Spleen (tissue), 11 donors: Measurements from ENCODE around the gene RBM24. TPM values are rescaled to one million over a fixed set of nuclear protein-coding genes. Genes with fewer than 3 reads are reported as not detected.

Experiments
- DNase-seq: peaks from one replicate; pipeline ENCODE4 v3.0.0-alpha.2; 2020
- H3K27ac ChIP-seq, 8 donors: fragments of 200-600 bp; sonication (generic) in 7 of 8; 1 replicate in 4 of 8; 2 replicates in 4 of 8; pipeline versions ENCODE4 v1.5.0 to v1.8.0; 2016 to 2021; ENCODE audit warnings: inconsistent platforms in 4 of 8, mild to moderate bottlenecking in 4 of 8, moderate library complexity in 1 of 8
- H3K27me3 ChIP-seq, 7 donors: fragments of 200-600 bp; sonication (generic) in 6 of 7; replicated peaks in 1 of 7; 1 replicate in 4 of 7; 2 replicates in 3 of 7; pipeline versions ENCODE4 v1.5.0 to v1.8.0; 2016 to 2021; ENCODE audit warnings: inconsistent platforms in 3 of 7, mild to moderate bottlenecking in 1 of 7
- H3K36me3 ChIP-seq, 6 donors: fragments of 200-600 bp; sonication (generic) in 5 of 6; 1 replicate in 4 of 6; 2 replicates in 2 of 6; pipeline versions ENCODE4 v1.5.0 to v1.8.0; 2016 to 2021; ENCODE audit warnings: inconsistent platforms in 2 of 6
- H3K4me1 ChIP-seq, 6 donors: fragments of 200-600 bp; sonication (generic) in 5 of 6; 1 replicate in 3 of 6; 2 replicates in 3 of 6; pipeline versions ENCODE4 v1.5.0 to v1.8.0; 2016 to 2021; ENCODE audit warnings: inconsistent platforms in 3 of 6
- H3K4me3 ChIP-seq, 8 donors: fragments of 200-600 bp; sonication (generic) in 7 of 8; 1 replicate in 4 of 8; 2 replicates in 4 of 8; pipeline versions ENCODE4 v1.5.0 to v1.8.0; 2016 to 2021; ENCODE audit warnings: inconsistent platforms in 4 of 8, mild to moderate bottlenecking in 4 of 8, moderate library complexity in 2 of 8
- H3K9me3 ChIP-seq, 8 donors: fragments of 200-600 bp; sonication (generic) in 7 of 8; 1 replicate in 4 of 8; 2 replicates in 4 of 8; pipeline versions ENCODE4 v1.5.0 to v1.8.0; 2016 to 2021; ENCODE audit warnings: inconsistent platforms in 4 of 8
- POLR2A ChIP-seq, 3 donors: fragments of 450-650 bp; IDR thresholded peaks; one replicate each; pipeline ENCODE4 v1.5.1; 2017; ENCODE audit warnings: antibody characterized with exemption in 3 of 3, mild to moderate bottlenecking in 1 of 3
- POLR2AphosphoS5 ChIP-seq, 3 donors: sonication (generic); formaldehyde crosslinking; IDR thresholded peaks; one replicate each; pipeline ENCODE4 v1.5.1; 2017; ENCODE audit warnings: antibody characterized with exemption in 3 of 3
- WGBS, 5 donors: extraction: QIAGEN DNeasy Blood & Tissue Kit in 3 of 5; methylation state at CpG; one replicate each; pipeline versions ENCODE4 v1.1.5 to v1.1.7; 2013 to 2018; 5-methylcytosine and 5-hydroxymethylcytosine counted together
- intact Hi-C: fragments of 100-400 bp; cut with DNase I; formaldehyde crosslinking; loops from one replicate; pipeline ENCODE4 v1.15.0; 2023; ENCODE audit warnings: low total_unique reads
- polyA plus RNA-seq, 3 donors: library from polyadenylated mRNA; stranded (reverse); fragments of 200-250 nt; gene quantifications; one replicate each; pipeline ENCODE4 v1.2.1, GENCODE V29; 2013
- total RNA-seq, 7 donors: library from RNA; depleted of rRNA in 3 of 7; stranded (reverse); fragments of >200 nt in 3 of 7; fragmentation: NEBNext Ultra II Directional in 4 of 7; extraction: Animal tissue kit (Norgen Biotek cat#: 25700) in 4 of 7; gene quantifications; one replicate each; pipeline versions ENCODE4 v1.1.0 to v1.2.1, GENCODE V29; 2016 to 2021
- TF ChIP-seq, protein P1 (sequence below), 11 experiments: fragments of 200-600 bp in 7 of 11; fragments of 450-650 bp in 4 of 11; sonication (generic) in 4 of 11; IDR thresholded peaks in 8 of 11; conservative IDR thresholded peaks in 3 of 11; 1 replicate in 7 of 11; 2 replicates in 4 of 11; pipeline versions ENCODE4 v1.4.0 to v1.8.0; 2016 to 2021; ENCODE audit warnings: antibody characterized with exemption in 11 of 11, inconsistent platforms in 4 of 11, mild to moderate bottlenecking in 1 of 11
- donor health status: healthy with polysubstance abuse.
- donor health status: DM: no; HTN: no; CAD: no; lungs with moderate emphysema.
- donor health status: DM: no; HTN: no; CAD: no.
- donor health status: Bipolar disorder and iron deficiency.
- donor health status: healthy.
- donor health status: DM: no; HTN: no; CAD: no.
- donor health status: DM: yes; HTN: yes; CAD: no.

The RBM24 gene
- total and polyA plus RNA-seq, 10 donors: 0.33 to 1.8 (median 0.88) TPM

DNA sequence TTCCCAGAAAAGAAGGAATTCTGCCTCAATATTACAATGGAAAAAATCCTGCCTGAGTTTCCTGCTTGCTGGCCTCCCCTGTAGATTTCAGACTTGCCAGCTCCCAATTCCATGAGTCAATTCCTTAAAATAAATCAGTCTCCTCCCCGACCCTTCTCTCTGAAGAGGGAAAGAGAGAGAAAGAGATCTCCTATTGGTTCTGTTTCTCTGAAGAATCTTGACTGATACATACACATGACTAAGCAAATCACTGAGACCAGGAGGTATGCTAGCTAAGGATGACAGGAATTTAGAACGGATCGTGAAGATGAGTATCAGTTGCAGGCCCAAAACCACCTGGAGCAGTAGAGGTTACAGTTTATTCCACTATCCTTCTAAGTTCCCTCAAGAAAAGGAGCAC, 11.3 kb upstream of the RBM24 start:
- 77 to 94% (median 86%) methylated on average over 3 of the region's 3 CpGs for WGBS, 5 donors
- Histone ChIP-seq H3K4me3 (no peak overlapping the region), H3K36me3 (no peaks in the 10 kb centered on the region), H3K4me1 (no peaks in the 10 kb centered on the region), H3K9me3 (peaks cover 0 to 3% (median 0%) of the 10 kb centered on the region in 8 donors), H3K27ac (no peak overlapping the region), H3K27me3 (no peaks in the 10 kb centered on the region)
- TF ChIP-seq POLR2A (IDR thresholded peaks at IDR 0.05) (no peak), POLR2AphosphoS5 (IDR thresholded peaks at IDR 0.05) (no peak)
- TF ChIP-seq, protein P1, sequence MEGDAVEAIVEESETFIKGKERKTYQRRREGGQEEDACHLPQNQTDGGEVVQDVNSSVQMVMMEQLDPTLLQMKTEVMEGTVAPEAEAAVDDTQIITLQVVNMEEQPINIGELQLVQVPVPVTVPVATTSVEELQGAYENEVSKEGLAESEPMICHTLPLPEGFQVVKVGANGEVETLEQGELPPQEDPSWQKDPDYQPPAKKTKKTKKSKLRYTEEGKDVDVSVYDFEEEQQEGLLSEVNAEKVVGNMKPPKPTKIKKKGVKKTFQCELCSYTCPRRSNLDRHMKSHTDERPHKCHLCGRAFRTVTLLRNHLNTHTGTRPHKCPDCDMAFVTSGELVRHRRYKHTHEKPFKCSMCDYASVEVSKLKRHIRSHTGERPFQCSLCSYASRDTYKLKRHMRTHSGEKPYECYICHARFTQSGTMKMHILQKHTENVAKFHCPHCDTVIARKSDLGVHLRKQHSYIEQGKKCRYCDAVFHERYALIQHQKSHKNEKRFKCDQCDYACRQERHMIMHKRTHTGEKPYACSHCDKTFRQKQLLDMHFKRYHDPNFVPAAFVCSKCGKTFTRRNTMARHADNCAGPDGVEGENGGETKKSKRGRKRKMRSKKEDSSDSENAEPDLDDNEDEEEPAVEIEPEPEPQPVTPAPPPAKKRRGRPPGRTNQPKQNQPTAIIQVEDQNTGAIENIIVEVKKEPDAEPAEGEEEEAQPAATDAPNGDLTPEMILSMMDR (IDR thresholded peaks at IDR 0.05 in 8 of 11, conservative IDR thresholded peaks at IDR 0.05 in 3 of 11): no peak
- intact Hi-C loops: no loop called here
- no peak for DNase-seq

DNA sequence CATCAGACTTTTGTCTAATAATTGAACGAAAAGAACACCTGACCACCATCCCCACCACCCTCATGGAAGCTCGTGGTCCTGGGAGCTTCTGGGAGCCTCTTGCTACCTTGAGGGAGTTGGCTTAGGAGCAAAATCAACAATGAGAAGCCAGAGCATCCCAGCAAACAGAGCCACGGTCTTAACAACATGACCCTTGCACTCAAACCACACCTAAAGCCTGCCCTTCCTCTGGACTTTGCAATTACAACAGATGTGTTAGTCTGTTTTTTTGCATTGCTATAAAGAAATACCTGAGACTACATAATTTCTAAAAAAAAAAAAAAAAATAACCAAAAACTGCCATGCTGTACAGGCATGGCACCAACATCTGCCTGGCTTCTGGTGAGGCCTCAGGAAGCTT, 9.5 kb upstream of the RBM24 start:
- 55 to 85% (median 73%) methylated on average over 3 of the region's 3 CpGs for WGBS, 5 donors
- TF ChIP-seq POLR2A (IDR thresholded peaks at IDR 0.05): no peak
- TF ChIP-seq, protein P1 (IDR thresholded peaks at IDR 0.05 in 8 of 11, conservative IDR thresholded peaks at IDR 0.05 in 3 of 11): no peak
- no peak for DNase-seq
- intact Hi-C loops: no loop called here
- Histone ChIP-seq H3K4me1 (no peaks in the 10 kb centered on the region), H3K9me3 (no peaks in the 10 kb centered on the region), H3K27ac (no peak overlapping the region), H3K36me3 (no peaks in the 10 kb centered on the region), H3K27me3 (peaks cover 0 to under 1% (median 0%) of the 10 kb centered on the region in 7 donors), H3K4me3 (no peak overlapping the region)

GRCh38 chr6:17276766-17277165, 4.4 kb upstream of the RBM24 start:
- Histone ChIP-seq H3K4me3 (no peak overlapping the region), H3K27me3 (peaks cover 0 to 44% (median 15%) of the 10 kb centered on the region in 7 donors), H3K36me3 (no peaks in the 10 kb centered on the region), H3K27ac (no peak overlapping the region), H3K4me1 (peaks cover under 1 to 15% (median 13%) of the 10 kb centered on the region in 6 donors), H3K9me3 (no peaks in the 10 kb centered on the region)
- TF ChIP-seq POLR2A (IDR thresholded peaks at IDR 0.05) (no peak), POLR2AphosphoS5 (IDR thresholded peaks at IDR 0.05) (no peak)
- TF ChIP-seq, protein P1 (IDR thresholded peaks at IDR 0.05 in 8 of 11, conservative IDR thresholded peaks at IDR 0.05 in 3 of 11): no peak
- intact Hi-C loops: no loop called here
- whole genome bisulfite sequencing, 5 donors: 85 to 92% (median 88%) methylated on average over 3 of the region's 3 CpGs
- no peak for DNase-seq

DNA sequence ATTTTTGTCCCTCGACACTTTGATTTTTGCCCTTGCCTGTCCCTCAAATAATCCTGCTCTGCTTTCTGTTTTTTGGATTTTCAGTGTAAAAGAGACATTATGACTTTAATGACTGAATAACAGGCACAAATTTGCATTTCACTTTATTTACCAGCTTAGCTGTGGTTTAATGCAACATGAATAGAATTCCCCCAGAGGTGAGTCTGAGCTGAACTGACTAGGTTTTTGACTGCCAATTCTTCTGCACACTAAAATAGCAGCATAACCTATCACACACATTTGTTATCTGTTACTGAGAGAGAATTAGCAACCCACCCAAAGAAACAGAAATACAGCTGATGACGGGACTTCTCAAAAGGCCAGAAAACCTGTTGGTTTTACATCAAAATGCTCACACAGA, 3.9 kb upstream of the RBM24 start:
- H3K27me3 ChIP-seq: peaks cover 0 to 49% (median 18%) of the 10 kb centered on the region in 7 donors
- H3K9me3 ChIP-seq: no peaks in the 10 kb centered on the region
- H3K36me3 ChIP-seq: no peaks in the 10 kb centered on the region
- peaks cover 4 to 20% (median 18%) of the 10 kb centered on the region in 6 donors for H3K4me1 ChIP-seq
- TF ChIP-seq POLR2AphosphoS5 (IDR thresholded peaks at IDR 0.05): no peak
- TF ChIP-seq, protein P1 (IDR thresholded peaks at IDR 0.05 in 8 of 11, conservative IDR thresholded peaks at IDR 0.05 in 3 of 11): no peak
- TF ChIP-seq POLR2A (IDR thresholded peaks at IDR 0.05): no peak
- H3K27ac ChIP-seq: no peak overlapping the region
- DNase-seq: no peak
- H3K4me3 ChIP-seq: no peak overlapping the region
- WGBS, 5 donors: 86 to 94% (median 91%) methylated on average over 2 of the region's 2 CpGs
- intact Hi-C loops: no loop called here
